ENCODE measurements around the gene NUDT7.
A peak's percentile ranks its signal among the peaks of the same experiment; 100 is the strongest.

Gene NUDT7

GRCh38 chr16:77782694-77783093, 60.4 kb downstream of the NUDT7 start:
- DNase-seq: no peak

GRCh38 chr16:77784441-77785372, 62.4 kb downstream of the NUDT7 start:
- DNase-seq: no peak

GRCh38 chr16:77785373-77785764, 63.1 kb downstream of the NUDT7 start:
- DNase-seq: no peak

GRCh38 chr16:77786186-77786847, 64.0 kb downstream of the NUDT7 start:
- DNase-seq: no peak

GRCh38 chr16:77787452-77787851, 65.1 kb downstream of the NUDT7 start:
- DNase-seq: no peak

GRCh38 chr16:77788181-77789084, 66.1 kb downstream of the NUDT7 start, which contains the start of gene VAT1L:
TSS of gene VAT1L (plus strand) at chr16:77788564. CDS start at chr16:77788683, 119 bp downstream.
- peak; percentile 60 for DNase-seq

- DNase-seq: no peak
These were observed 67.0 kb downstream of the NUDT7 start for GRCh38 chr16:77789085-77790008.

- no peak for DNase-seq
These were observed 67.7 kb downstream of the NUDT7 start for GRCh38 chr16:77790009-77790372.

- no peak for DNase-seq
These were observed 68.6 kb downstream of the NUDT7 start for GRCh38 chr16:77790912-77791311.

Data from femur (tissue), 1 donor.